Prostate gland (tissue), 2 donors: ENCODE data around the gene TPRG1L. TPM values are rescaled to one million over a fixed set of nuclear protein-coding genes. Genes with fewer than 3 reads are reported as not detected.

Experiments
- DNase-seq: peaks from one replicate; pipeline ENCODE4 v3.0.0-alpha.2; 2019; ENCODE audit warnings: low spot score
- H3K27ac ChIP-seq, 2 donors: fragments of 200-600 bp; sonication (generic); 2 replicates each; pipeline ENCODE4 v1.5.1; 2017 to 2019
- H3K27me3 ChIP-seq: fragments of 200-600 bp; sonication (generic); replicated peaks from 2 replicates; pipeline ENCODE4 v1.5.1; 2019; ENCODE audit not compliant: insufficient read depth
- H3K36me3 ChIP-seq, 2 donors: fragments of 200-600 bp; sonication (generic); 1 replicate in 1 of 2; 2 replicates in 1 of 2; pipeline versions ENCODE4 v1.5.1 to v1.8.1; 2017 to 2019
- H3K4me1 ChIP-seq: fragments of 200-600 bp; sonication (generic); replicated peaks from 2 replicates; pipeline ENCODE4 v1.5.1; 2019
- H3K4me3 ChIP-seq, 2 donors: fragments of 200-600 bp; sonication (generic); 2 replicates each; pipeline ENCODE4 v1.5.1; 2017 to 2019
- H3K9me3 ChIP-seq: fragments of 200-600 bp; sonication (generic); 2 replicates; pipeline ENCODE4 v1.5.1; 2017
- POLR2A ChIP-seq: fragments of 450-650 bp; IDR thresholded peaks from one replicate; pipeline ENCODE4 v1.6.1; 2016; ENCODE audit warnings: antibody characterized with exemption, mild to moderate bottlenecking
- POLR2AphosphoS5 ChIP-seq: sonication (generic); formaldehyde crosslinking; IDR thresholded peaks from one replicate; pipeline ENCODE4 v1.6.1; 2017; ENCODE audit warnings: antibody characterized with exemption
- WGBS: methylation state at CpG from one replicate; pipeline ENCODE4 v1.1.5; 2018; 5-methylcytosine and 5-hydroxymethylcytosine counted together
- intact Hi-C: fragments of 100-400 bp; cut with DNase I; formaldehyde crosslinking; loops from one replicate; pipeline ENCODE4 v1.14.2; 2022
- total RNA-seq, 2 donors: library from RNA; depleted of rRNA; stranded (reverse); fragments of >200 nt; gene quantifications; one replicate each; pipeline ENCODE4 v1.1.0, GENCODE V29; 2016
- TF ChIP-seq, protein P1 (sequence below), 4 experiments: fragments of 200-600 bp in 2 of 4; fragments of 450-650 bp in 2 of 4; sonication (generic) in 2 of 4; IDR thresholded peaks; 1 replicate in 3 of 4; 2 replicates in 1 of 4; pipeline ENCODE4 v1.5.1; 2016 to 2019; ENCODE audit warnings: antibody characterized with exemption in 4 of 4, mild to moderate bottlenecking in 2 of 4, moderate library complexity in 2 of 4

TPRG1L gene
- total RNA-seq, 2 donors from 2014 or later, result 26.4 to 35.0 TPM

DNA sequence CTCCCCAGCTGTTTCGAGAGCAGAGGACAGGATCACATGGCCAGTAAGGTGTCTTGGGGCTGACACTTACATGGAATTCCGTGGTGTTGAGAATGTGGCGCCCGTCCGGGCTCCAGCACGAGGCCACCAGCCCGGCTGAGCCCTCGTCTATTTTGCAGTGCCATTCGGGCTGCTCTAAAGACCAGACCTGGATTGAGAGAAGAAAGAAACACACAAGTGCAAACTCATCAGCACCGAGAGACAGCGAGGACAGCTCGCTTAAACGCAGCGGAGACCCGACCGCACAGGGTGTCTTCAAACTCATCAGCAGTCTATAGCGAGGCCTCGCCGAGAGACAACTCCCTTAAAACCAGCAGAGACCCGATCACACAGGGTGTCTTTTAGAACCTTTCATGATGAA is 21.8 kb downstream of the TPRG1L start:
- intact Hi-C loops, result no loop called here
- WGBS, result 91% methylated on average over 20 of the region's 20 CpGs
- no peak for DNase-seq
- no peaks in the 10 kb centered on the region for H3K9me3 ChIP-seq
- H3K4me3 ChIP-seq, result no peak overlapping the region
- H3K27me3 ChIP-seq, result peaks cover 11% of the 10 kb centered on the region
- no peaks in the 10 kb centered on the region for H3K36me3 ChIP-seq
- H3K4me1 ChIP-seq, result peaks cover 3% of the 10 kb centered on the region
- no peak overlapping the region for H3K27ac ChIP-seq
- TF ChIP-seq POLR2AphosphoS5 (no peak), POLR2A (no peak)
- TF ChIP-seq, protein P1, sequence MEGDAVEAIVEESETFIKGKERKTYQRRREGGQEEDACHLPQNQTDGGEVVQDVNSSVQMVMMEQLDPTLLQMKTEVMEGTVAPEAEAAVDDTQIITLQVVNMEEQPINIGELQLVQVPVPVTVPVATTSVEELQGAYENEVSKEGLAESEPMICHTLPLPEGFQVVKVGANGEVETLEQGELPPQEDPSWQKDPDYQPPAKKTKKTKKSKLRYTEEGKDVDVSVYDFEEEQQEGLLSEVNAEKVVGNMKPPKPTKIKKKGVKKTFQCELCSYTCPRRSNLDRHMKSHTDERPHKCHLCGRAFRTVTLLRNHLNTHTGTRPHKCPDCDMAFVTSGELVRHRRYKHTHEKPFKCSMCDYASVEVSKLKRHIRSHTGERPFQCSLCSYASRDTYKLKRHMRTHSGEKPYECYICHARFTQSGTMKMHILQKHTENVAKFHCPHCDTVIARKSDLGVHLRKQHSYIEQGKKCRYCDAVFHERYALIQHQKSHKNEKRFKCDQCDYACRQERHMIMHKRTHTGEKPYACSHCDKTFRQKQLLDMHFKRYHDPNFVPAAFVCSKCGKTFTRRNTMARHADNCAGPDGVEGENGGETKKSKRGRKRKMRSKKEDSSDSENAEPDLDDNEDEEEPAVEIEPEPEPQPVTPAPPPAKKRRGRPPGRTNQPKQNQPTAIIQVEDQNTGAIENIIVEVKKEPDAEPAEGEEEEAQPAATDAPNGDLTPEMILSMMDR (IDR thresholded peaks at IDR 0.05), result no peak

DNA sequence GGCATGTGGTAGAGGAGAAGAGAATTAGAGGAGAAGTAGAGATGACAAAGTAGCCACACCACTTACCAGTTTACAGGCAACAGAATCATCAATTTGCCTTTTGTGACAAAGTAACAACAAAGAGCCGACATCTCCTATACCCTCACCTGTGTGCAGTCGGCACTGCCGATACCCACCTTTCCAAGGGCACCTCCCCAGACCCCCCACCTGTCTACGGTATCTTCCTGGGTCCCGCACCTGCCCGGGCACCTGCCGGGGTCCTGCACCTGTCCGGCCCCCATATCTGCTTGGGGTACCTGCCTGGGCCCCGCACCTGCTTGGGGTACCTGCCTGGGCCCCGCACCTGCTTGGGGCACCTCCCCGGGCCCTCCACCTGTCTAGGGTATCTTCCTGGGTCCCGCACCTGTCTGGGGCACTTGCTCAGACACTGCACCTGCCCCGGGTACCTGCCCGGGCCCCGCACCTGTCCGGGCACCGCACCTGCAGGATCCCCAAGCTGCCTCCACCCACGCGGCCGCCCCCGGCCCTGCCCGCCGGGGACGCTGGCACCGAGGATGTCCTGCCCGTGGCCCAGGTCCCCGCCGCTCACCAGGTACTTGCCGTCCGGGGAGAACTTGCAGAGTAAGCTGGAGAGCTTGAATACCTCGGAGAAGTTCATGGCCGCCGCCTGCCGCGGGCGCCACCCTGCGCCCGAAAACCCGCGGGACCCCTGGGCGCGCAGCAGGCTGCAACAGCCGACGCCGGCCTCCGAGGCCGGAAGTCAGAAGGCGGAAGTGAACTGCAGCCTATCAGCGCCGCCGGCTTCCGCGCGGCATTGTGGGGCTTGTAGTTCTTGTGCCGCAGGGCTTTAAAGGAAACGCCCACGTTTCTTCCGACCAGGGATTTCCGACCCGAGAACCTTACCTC is 24.8 kb downstream of the TPRG1L start, which contains the start of gene WRAP73:
Gene WRAP73 (minus strand): TSS at position 762 of the 906 bp plus-strand sequence. CDS start 104 bp downstream, at position 658.
- intact Hi-C loops, result no loop called here
- peak; percentile 82 for DNase-seq
- H3K27me3 ChIP-seq, result peaks cover 13% of the 10 kb centered on the region
- H3K4me1 ChIP-seq, result peaks cover 8% of the 10 kb centered on the region
- H3K36me3 ChIP-seq, result no peaks in the 10 kb centered on the region
- 2% methylated on average over 49 of the region's 60 CpGs for WGBS
- peak within 1 kb of the TSS; percentile 78 to 80 for H3K4me3 ChIP-seq
- H3K9me3 ChIP-seq, result no peaks in the 10 kb centered on the region
- peak; percentile 64 for TF ChIP-seq POLR2A
- TF ChIP-seq POLR2AphosphoS5, result peak; percentile 91
- TF ChIP-seq, protein P1 (IDR thresholded peaks at IDR 0.05), result peak in 1 of 4 experiments; percentile 35
- no peak within 1 kb of the TSS for H3K27ac ChIP-seq

DNA sequence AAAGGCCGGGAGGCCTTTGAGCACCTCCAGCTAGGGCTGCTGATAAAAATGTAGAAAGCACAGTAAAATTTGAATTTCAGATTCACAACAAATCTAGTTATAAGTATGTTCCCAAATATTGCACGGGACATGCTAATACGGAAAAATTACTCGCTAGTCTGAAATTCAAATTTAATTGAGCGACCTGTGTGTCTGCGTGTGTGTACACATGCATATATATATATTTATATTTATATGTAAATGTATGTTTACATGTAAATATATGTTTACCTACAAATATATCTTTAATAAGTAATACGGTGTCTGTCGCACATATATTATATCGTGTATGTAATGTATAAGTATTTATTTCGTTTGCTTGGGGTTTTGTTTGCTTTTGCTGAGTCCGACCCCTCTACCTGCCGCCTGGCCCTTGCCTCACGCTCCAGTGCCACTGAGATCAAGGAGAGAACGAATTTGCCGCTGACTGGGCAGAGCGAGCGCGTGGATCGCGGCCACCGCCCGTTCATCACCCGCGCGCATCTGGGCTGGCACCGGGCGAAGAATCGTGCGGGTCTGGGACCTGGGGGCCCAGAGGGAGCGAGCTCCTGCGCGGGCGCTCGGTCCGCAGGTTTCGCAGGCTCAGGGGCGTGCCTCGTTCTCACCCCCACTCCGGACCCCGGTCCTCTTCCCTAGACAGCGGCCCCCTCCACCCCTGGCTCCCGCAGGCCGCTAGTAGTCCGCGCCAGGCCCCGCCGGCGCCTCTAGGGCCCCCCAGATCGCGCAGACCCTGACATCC is 25.6 kb downstream of the TPRG1L start:
- no peak for TF ChIP-seq POLR2AphosphoS5
- TF ChIP-seq, protein P1 (IDR thresholded peaks at IDR 0.05), result no peak
- TF ChIP-seq POLR2A, result no peak
- intact Hi-C loops, result no loop called here
- H3K27ac ChIP-seq, result no peak overlapping the region
- no peak for DNase-seq
- peaks cover 8% of the 10 kb centered on the region for H3K4me1 ChIP-seq
- H3K36me3 ChIP-seq, result no peaks in the 10 kb centered on the region
- H3K9me3 ChIP-seq, result no peaks in the 10 kb centered on the region
- WGBS, result 15% methylated on average over 27 of the region's 50 CpGs
- H3K4me3 ChIP-seq, result peak overlapping the region in 1 of 2 donors; percentile 80
- peaks cover 13% of the 10 kb centered on the region for H3K27me3 ChIP-seq

DNA sequence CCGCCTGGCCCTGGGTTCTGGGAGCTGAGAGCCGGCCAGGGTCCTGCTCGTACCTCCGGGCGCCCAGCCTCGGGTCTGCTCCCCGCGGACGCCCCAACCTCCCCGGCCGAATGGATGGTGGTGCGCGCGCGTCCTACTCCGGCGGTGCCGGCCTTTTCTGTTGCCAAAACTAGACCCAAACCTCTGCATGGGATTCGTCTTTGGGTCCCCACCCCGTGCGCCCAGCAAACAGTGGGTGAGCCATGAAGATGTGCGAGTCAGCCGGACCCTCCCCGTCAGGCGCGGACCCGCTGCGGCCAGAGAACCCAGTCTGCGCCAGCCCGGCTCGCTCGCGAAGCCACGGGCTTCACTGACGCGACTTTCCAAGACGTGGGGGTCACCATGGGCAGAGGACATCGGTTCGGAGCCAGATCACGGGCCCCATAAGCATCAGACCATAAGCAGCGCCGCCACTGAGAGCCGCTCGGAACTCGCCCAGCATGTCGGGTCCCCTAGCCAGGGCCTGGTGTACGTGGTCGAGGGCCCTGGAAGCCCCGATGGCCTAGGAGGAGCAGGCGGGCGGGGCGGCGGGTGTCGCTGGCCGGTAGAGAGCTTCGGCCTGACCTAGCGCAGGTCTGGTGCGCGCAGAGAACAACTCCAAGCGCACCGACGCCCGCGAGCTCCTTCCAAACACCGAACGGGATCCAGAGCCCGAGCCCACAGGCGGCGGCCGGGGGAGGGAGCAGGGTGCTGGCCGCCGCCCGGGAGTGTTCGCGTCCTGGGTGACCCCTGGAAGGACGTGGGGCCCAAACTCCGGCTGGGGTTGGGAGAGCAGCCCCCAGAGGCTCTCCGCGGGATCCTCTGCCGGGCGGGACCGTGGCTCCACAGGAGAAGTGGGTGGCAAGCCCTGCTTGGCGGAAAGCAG is 26.5 kb downstream of the TPRG1L start:
- DNase-seq, result no peak
- Histone ChIP-seq H3K27ac (no peak overlapping the region), H3K4me3 (peak overlapping the region; percentile 24 to 47), H3K9me3 (no peaks in the 10 kb centered on the region), H3K4me1 (peaks cover 8% of the 10 kb centered on the region), H3K27me3 (peaks cover 13% of the 10 kb centered on the region), H3K36me3 (no peaks in the 10 kb centered on the region)
- TF ChIP-seq POLR2A, result no peak
- TF ChIP-seq, protein P1 (IDR thresholded peaks at IDR 0.05), result no peak
- no peak for TF ChIP-seq POLR2AphosphoS5
- 8% methylated on average over 59 of the region's 83 CpGs for WGBS
- intact Hi-C loops, result no loop called here
